ENCODE measurements around the gene EPN3. TPM values are rescaled to one million over a fixed set of nuclear protein-coding genes. Genes with fewer than 3 reads are reported as not detected.

The EPN3 gene
- total RNA-seq, 1 donor from 2014 or later, result 21.9 TPM

DNA sequence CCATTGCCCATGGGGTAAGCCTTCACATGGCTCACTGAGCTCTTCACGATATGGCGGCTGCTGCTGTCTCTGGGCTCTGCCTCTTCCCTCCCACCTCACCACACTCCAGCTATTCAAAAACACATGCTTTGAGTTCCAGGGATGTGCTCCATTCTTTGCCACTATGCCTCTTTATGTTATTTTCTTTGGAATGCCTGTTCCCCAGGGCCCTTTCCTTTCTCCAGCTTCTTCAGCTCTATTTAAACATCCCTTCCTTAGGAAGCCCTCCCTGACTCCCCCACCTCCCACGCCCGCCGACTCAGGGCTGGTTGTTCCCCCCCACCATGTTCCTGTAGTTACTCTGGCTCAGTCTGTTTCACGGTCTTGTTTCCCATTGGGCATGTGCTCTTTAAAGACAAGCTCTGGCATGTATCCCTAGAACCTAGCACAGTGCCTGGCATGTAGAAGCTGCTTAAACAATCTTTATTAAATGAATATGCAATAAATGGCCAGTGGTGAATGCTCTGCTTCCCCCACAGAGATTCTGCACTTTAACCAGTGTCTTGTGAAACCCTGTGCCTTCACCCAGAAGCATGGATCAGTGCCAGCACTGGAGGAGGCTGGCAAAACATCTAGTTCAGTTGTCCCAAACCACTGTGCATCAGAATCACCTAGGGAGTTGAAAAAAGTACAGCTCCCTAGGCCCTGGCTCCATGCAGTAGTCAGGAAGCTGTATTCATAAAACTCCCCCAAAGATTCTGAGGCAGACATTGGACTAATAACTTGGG lies 17.4 kb upstream of the EPN3 start:
- no peaks in the 10 kb centered on the region for H3K9me3 ChIP-seq
- DNase-seq (ENCODE audit: extremely low spot score in 2 of 2), result no peak
- no peak overlapping the region for H3K4me3 ChIP-seq
- H3K36me3 ChIP-seq, result no peaks in the 10 kb centered on the region
- H3K4me1 ChIP-seq, result peaks cover 8% of the 10 kb centered on the region
- intact Hi-C loops (cut with DNase I), result no loop called here
- TF ChIP-seq, protein P1, sequence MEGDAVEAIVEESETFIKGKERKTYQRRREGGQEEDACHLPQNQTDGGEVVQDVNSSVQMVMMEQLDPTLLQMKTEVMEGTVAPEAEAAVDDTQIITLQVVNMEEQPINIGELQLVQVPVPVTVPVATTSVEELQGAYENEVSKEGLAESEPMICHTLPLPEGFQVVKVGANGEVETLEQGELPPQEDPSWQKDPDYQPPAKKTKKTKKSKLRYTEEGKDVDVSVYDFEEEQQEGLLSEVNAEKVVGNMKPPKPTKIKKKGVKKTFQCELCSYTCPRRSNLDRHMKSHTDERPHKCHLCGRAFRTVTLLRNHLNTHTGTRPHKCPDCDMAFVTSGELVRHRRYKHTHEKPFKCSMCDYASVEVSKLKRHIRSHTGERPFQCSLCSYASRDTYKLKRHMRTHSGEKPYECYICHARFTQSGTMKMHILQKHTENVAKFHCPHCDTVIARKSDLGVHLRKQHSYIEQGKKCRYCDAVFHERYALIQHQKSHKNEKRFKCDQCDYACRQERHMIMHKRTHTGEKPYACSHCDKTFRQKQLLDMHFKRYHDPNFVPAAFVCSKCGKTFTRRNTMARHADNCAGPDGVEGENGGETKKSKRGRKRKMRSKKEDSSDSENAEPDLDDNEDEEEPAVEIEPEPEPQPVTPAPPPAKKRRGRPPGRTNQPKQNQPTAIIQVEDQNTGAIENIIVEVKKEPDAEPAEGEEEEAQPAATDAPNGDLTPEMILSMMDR (IDR thresholded peaks at IDR 0.05), result no peak
- TF ChIP-seq POLR2AphosphoS5 (IDR thresholded peaks at IDR 0.05; ENCODE audit: insufficient read depth in 1 of 2, low read depth in 1 of 2) (no peak), POLR2A (IDR thresholded peaks at IDR 0.05) (no peak)
- no peaks in the 10 kb centered on the region for H3K27me3 ChIP-seq
- H3K27ac ChIP-seq, result no peak overlapping the region

DNA sequence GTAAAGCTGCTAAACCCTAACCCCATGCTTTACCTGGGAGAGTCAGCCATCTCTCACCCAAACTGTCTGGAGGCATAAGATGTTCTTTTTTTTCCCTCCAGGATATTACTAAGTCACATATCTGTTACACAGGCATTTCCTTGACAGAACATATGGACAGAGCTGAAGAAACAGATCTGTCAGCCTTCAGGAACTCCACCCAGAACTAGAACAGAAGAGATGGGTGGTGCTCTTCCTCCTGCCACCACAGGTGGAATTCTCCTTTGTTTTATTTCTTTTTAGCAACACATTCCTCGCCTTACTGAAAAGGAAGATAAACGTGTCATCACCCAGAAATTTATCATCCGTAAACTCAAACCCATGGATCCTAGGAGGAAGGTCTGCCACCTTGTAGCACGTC lies 15.5 kb upstream of the EPN3 start:
- no peak for DNase-seq (ENCODE audit: extremely low spot score in 2 of 2)
- peaks cover 8% of the 10 kb centered on the region for H3K4me1 ChIP-seq

DNA sequence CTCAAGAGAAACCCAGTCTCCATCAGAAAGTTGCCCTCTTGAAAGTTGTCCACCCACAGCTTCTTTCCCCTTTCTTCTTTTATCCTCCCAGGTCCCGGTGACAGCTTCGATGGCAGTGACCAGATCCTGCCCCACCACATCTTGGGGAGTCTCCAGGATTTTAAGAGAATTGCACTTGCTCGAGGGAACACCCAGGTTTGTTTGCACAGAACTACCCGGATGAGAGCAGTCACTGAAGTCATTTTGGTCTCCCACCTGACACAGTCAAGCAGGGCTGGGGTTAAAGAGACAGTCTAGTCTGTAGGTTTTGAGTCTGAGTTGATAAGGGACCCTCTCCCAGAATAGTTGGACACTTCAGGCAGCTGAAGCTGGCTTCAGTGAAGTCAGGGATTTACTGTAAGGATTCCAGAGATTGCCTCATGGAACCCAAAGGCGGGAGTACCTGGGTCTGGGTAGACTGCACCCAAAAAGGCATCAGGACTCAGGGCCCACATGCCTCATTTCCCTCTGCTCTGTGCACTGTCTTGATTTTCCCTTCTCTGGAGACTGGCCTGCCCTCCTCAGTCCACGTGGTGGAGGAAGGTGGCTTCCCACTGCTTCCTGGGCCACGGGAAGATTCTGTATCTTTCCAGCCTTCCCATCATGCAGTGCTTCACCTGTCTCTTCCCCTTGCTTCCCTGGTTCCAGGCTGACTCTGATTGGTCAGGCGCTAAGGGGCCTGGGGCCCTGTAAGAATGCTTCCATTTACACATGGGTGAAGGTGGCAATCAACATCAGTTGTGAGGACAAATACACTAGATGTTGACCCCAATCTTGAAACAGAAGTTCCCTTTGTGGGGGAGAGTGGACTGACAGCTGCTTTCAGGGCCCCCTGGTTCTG lies 14.8 kb upstream of the EPN3 start:
- intact Hi-C loops (cut with DNase I), result no loop called here
- DNase-seq (ENCODE audit: extremely low spot score in 2 of 2), result no peak
- Histone ChIP-seq H3K9me3 (no peaks in the 10 kb centered on the region), H3K4me1 (peaks cover 8% of the 10 kb centered on the region), H3K27me3 (no peaks in the 10 kb centered on the region), H3K4me3 (no peak overlapping the region), H3K36me3 (no peaks in the 10 kb centered on the region), H3K27ac (no peak overlapping the region)
- TF ChIP-seq, protein P1 (IDR thresholded peaks at IDR 0.05), result no peak
- TF ChIP-seq POLR2AphosphoS5 (IDR thresholded peaks at IDR 0.05; ENCODE audit: insufficient read depth in 1 of 2, low read depth in 1 of 2) (no peak), POLR2A (IDR thresholded peaks at IDR 0.05) (no peak)

More for the DNA sequence above, 15.5 kb upstream of the EPN3 start:
- H3K9me3 ChIP-seq, result no peaks in the 10 kb centered on the region
- intact Hi-C loops (cut with DNase I), result no loop called here
- no peaks in the 10 kb centered on the region for H3K27me3 ChIP-seq
- no peak overlapping the region for H3K4me3 ChIP-seq
- H3K27ac ChIP-seq, result no peak overlapping the region
- H3K36me3 ChIP-seq, result no peaks in the 10 kb centered on the region
- no peak for TF ChIP-seq POLR2A (IDR thresholded peaks at IDR 0.05)
- TF ChIP-seq, protein P1 (IDR thresholded peaks at IDR 0.05), result no peak
- TF ChIP-seq POLR2AphosphoS5 (IDR thresholded peaks at IDR 0.05; ENCODE audit: insufficient read depth in 1 of 2, low read depth in 1 of 2), result no peak

DNA sequence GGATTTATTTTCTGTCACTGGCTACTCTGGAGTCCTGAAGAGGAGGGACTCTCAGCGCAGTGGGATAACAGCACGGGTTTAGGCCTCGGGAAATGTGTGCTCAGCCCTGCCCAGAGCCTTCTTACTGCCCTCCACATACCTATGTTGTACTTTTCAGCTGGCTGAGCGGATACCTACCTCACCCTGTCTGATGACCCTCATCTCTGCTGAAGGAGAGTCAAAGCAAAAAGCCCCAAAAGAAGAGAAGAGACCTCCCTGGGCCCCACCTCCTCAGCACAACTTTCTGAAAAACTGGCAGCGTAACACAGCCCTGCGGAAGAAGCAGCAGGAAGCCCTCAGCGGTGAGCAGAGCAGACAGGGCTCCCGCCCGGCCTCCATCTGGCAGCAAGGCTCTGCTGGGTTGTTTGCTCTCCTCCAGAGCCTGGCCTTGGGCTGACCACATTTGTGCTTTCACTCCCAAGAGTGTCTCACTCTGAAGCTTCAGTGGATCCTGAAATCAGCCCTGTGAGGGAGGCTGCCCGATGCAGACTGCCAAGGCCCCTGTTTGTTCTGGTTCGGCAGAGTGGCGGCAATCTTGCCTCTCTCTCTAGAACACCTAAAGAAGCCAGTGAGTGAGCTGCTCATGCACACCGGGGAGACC lies 14.0 kb upstream of the EPN3 start:
- no peak for TF ChIP-seq POLR2AphosphoS5 (IDR thresholded peaks at IDR 0.05; ENCODE audit: insufficient read depth in 1 of 2, low read depth in 1 of 2)
- no peak for TF ChIP-seq POLR2A (IDR thresholded peaks at IDR 0.05)
- TF ChIP-seq, protein P1 (IDR thresholded peaks at IDR 0.05), result no peak
- no peaks in the 10 kb centered on the region for H3K36me3 ChIP-seq
- H3K4me1 ChIP-seq, result peaks cover 8% of the 10 kb centered on the region
- intact Hi-C loops (cut with DNase I), result no loop called here
- H3K27ac ChIP-seq, result no peak overlapping the region
- no peak for DNase-seq (ENCODE audit: extremely low spot score in 2 of 2)
- H3K4me3 ChIP-seq, result no peak overlapping the region
- no peaks in the 10 kb centered on the region for H3K9me3 ChIP-seq
- no peaks in the 10 kb centered on the region for H3K27me3 ChIP-seq
